K562 (cell line): ENCODE results near the gene ALDH16A1. TPM values are rescaled to one million over a fixed set of nuclear protein-coding genes. Genes with fewer than 3 reads are reported as not detected.

Experiments
- BRD9 ChIP-seq: fragments of 450-650 bp; IDR thresholded peaks from 2 replicates; pipeline ENCODE4 v1.6.1; 2018; ENCODE audit warnings: low read depth; ENCODE audit not compliant: partially characterized antibody
- EP300 ChIP-seq: IDR thresholded peaks from 2 replicates; pipeline ENCODE4 v1.6.1; 2012; ENCODE audit warnings: low read length, improper control_type of control experiment
- ESRRA ChIP-seq: fragments of 450-650 bp; IDR thresholded peaks from 2 replicates; pipeline ENCODE4 v1.6.1; 2014; ENCODE audit warnings: low read depth, mild to moderate bottlenecking, moderate library complexity, borderline replicate concordance
- FOXP1 ChIP-seq: sonication (generic); formaldehyde crosslinking; IDR thresholded peaks from 2 replicates; pipeline ENCODE4 v1.8.0; 2022; ENCODE audit warnings: mild to moderate bottlenecking, missing genetic modification reagents
- GATA2 ChIP-seq: sonication (generic); formaldehyde crosslinking; IDR thresholded peaks from 2 replicates; pipeline ENCODE4 v1.4.0; 2020; ENCODE audit warnings: mild to moderate bottlenecking, missing genetic modification reagents
- HCFC1 ChIP-seq: IDR thresholded peaks from 2 replicates; pipeline ENCODE4 v1.6.1; 2012; ENCODE audit warnings: low read depth, low read length, improper control_type of control experiment
- HIVEP1 ChIP-seq: fragments of 250-450 bp; sonication (Bioruptor Pico); IDR thresholded peaks from 2 replicates; pipeline ENCODE4 v1.4.0; 2020; ENCODE audit warnings: mild to moderate bottlenecking
- KLF13 ChIP-seq: fragments of 450-650 bp; IDR thresholded peaks from 2 replicates; pipeline ENCODE4 v1.6.1; 2016; ENCODE audit warnings: missing genetic modification characterization, low read depth, mild to moderate bottlenecking, missing compliant biosample characterization, moderate library complexity, borderline replicate concordance
- LEF1 ChIP-seq: fragments of 450-650 bp; IDR thresholded peaks from 2 replicates; pipeline ENCODE4 v1.6.1; 2016; ENCODE audit warnings: mild to moderate bottlenecking
- MCM5 ChIP-seq: fragments of 450-650 bp; IDR thresholded peaks from 2 replicates; pipeline ENCODE4 v1.6.1; 2016; ENCODE audit warnings: low read depth
- NFE2 ChIP-seq: IDR thresholded peaks from 2 replicates; pipeline ENCODE4 v1.6.1; 2014; ENCODE audit warnings: antibody characterized with exemption, low read depth
- PHB ChIP-seq: fragments of 250-450 bp; sonication (Bioruptor Pico); IDR thresholded peaks from 2 replicates; pipeline ENCODE4 v1.5.0; 2021
- POLR2A ChIP-seq: fragments of 450-650 bp; conservative IDR thresholded peaks from 2 replicates; pipeline ENCODE4 v1.6.1; 2016
- RAD21 ChIP-seq, 2 experiments: fragments of 250-450 bp in 1 of 2; fragments of 450-650 bp in 1 of 2; sonication (Bioruptor Pico) in 1 of 2; formaldehyde crosslinking in 1 of 2; IDR thresholded peaks in 1 of 2; conservative IDR thresholded peaks in 1 of 2; 2 replicates each; pipeline versions ENCODE4 v1.4.0 to v1.8.0; 2020 to 2022; ENCODE audit warnings: mild to moderate bottlenecking in 2 of 2, moderate library complexity in 1 of 2
- SAP30 ChIP-seq: fragments of 200-600 bp; sonication (generic); IDR thresholded peaks from 2 replicates; pipeline ENCODE4 v1.6.1; 2012; ENCODE audit warnings: borderline replicate concordance, low read depth, mild to moderate bottlenecking, moderate library complexity, low read length, control low read depth, inconsistent platforms; ENCODE audit not compliant: insufficient read depth, poor library complexity, severe bottlenecking
- THAP12 ChIP-seq: fragments of 250-450 bp; sonication (Bioruptor Pico); IDR thresholded peaks from 2 replicates; pipeline ENCODE4 v1.9.0; 2021; ENCODE audit warnings: mild to moderate bottlenecking, inconsistent platforms
- WHSC1 ChIP-seq: IDR thresholded peaks from one replicate; pipeline ENCODE4 v1.6.1; 2012; ENCODE audit warnings: low read length, control low read depth, inconsistent platforms
- ZFP1 ChIP-seq: fragments of 450-650 bp; formaldehyde crosslinking; IDR thresholded peaks from 2 replicates; pipeline ENCODE4 v1.4.0; 2020; ENCODE audit warnings: mild to moderate bottlenecking, mixed read lengths
- ZFPM2 ChIP-seq: fragments of 250-450 bp; sonication (Bioruptor Pico); IDR thresholded peaks from 2 replicates; pipeline ENCODE4 v1.5.1; 2022; ENCODE audit warnings: mild to moderate bottlenecking
- ZNF12 ChIP-seq: sonication (generic); formaldehyde crosslinking; IDR thresholded peaks from 2 replicates; pipeline ENCODE4 v1.4.0; 2020; ENCODE audit warnings: mild to moderate bottlenecking, missing genetic modification reagents
- ZNF143 ChIP-seq: sonication (generic); formaldehyde crosslinking; IDR thresholded peaks from 2 replicates; pipeline ENCODE4 v1.9.0; 2022; ENCODE audit warnings: mild to moderate bottlenecking, missing genetic modification reagents
- polyA plus RNA-seq, 8 experiments: library from polyadenylated mRNA; depleted of rRNA in 4 of 8; stranded (reverse) in 5 of 8; unstranded in 3 of 8; fragments of >200 nt; fragmentation: Nextera tagmentation in 2 of 8; fragmentation: Illumina TruSeq in 1 of 8; extraction: Ambion mirVana in 2 of 8; extraction: Trizol in 1 of 8; gene quantifications; 2 replicates each; pipeline versions ENCODE4 v1.2.1 to v1.2.3, GENCODE V29; 2011 to 2014; ENCODE audit warnings: inconsistent platforms in 1 of 8, missing spikeins in 1 of 8
- total RNA-seq, 7 experiments: library from RNA; depleted of rRNA in 6 of 7; stranded (reverse); fragments of >200 nt in 6 of 7; fragmentation: Illumina TruSeq in 2 of 7; extraction: Trizol in 2 of 7; gene quantifications; 2 replicates each; pipeline versions ENCODE4 v1.2.1 to v1.2.3, GENCODE V29; 2011 to 2021; ENCODE audit warnings: low replicate concordance in 1 of 7
- TF ChIP-seq, protein P1 (sequence below): fragments of 450-650 bp; IDR thresholded peaks from 2 replicates; pipeline ENCODE4 v1.7.0; 2016; ENCODE audit warnings: borderline replicate concordance
- TF ChIP-seq, protein P2 (sequence below), 3 experiments: IDR thresholded peaks in 2 of 3; conservative IDR thresholded peaks in 1 of 3; 2 replicates each; pipeline ENCODE4 v1.5.1; 2011 to 2012; ENCODE audit warnings: low read length in 3 of 3, mild to moderate bottlenecking in 3 of 3, control low read depth in 2 of 3, improper control_type of control experiment in 1 of 3, inconsistent platforms in 1 of 3, low read depth in 1 of 3, mixed read lengths in 1 of 3, moderate library complexity in 1 of 3; ENCODE audit not compliant: insufficient read depth in 2 of 3

Gene ALDH16A1
- total and polyA plus RNA-seq, 9 of the 15 experiments (the other 6 are each of a cell fraction or from before 2014, with no cell fraction given), result 2.2 to 52.2 (median 7.6) TPM

DNA sequence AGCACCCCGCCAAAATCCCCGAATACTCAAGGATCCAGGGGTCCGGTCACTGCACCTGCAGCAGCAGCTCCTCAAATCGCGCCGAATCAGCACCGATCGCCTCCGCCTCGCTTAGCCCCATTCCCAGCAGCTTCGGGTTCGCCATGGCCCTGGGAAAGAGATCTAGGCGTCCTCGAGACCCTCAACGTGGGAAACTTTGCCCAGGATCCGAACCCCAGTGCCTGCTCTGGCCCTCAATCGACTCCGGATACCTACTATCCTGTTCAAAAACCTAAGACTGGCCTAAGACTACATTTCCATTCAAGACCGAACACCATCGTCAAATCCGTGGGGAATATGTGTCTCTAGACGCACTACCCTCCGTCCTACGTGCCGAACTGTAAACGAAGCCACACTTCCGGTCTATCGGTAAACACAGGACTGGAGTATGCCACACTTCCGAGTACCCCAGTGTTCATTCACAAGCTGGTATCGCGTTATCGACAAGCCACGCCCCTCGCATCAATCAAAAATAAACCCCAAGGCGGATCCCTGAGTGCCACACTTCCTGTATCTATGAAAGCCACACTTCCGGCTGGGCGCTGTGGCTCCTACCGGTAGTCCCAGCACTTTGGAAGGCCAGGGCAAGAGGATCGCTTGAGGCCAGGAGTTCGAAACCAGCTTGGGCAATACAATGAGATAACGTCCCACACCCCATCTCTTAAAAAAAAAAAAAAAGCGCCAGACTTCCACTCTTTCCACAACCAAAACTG lies 1.4 kb upstream of the ALDH16A1 start, which contains the start of gene PIH1D1 (continued):
- TF ChIP-seq, protein P1, sequence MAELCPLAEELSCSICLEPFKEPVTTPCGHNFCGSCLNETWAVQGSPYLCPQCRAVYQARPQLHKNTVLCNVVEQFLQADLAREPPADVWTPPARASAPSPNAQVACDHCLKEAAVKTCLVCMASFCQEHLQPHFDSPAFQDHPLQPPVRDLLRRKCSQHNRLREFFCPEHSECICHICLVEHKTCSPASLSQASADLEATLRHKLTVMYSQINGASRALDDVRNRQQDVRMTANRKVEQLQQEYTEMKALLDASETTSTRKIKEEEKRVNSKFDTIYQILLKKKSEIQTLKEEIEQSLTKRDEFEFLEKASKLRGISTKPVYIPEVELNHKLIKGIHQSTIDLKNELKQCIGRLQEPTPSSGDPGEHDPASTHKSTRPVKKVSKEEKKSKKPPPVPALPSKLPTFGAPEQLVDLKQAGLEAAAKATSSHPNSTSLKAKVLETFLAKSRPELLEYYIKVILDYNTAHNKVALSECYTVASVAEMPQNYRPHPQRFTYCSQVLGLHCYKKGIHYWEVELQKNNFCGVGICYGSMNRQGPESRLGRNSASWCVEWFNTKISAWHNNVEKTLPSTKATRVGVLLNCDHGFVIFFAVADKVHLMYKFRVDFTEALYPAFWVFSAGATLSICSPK, result 0 out of 2 replicates have a peak, but pooled peaks have one; percentile 39
- TF ChIP-seq ZNF143 (CRISPR knock-in tag) (peak; percentile 71; the same call in 1 of the 2 replicates), THAP12 (CRISPR knock-in tag) (peak; percentile 66; the same call in 1 of the 2 replicates), PHB (CRISPR knock-in tag) (no peak), LEF1 (no peak), BRD9 (no peak), ESRRA (no peak; the same call in 1 of the 2 replicates), ZFPM2 (CRISPR knock-in tag) (no peak), HIVEP1 (no peak), HCFC1 (peak; percentile 87), SAP30 (no peak), ZNF12 (no peak), FOXP1 (peak; percentile 54; the same call in 1 of the 2 replicates), GATA2 (CRISPR knock-in tag) (peak; percentile 54), WHSC1 (no peak), ZFP1 (no peak), KLF13 (no peak), POLR2A (peak; percentile 87), MCM5 (no peak), EP300 (0 out of 2 replicates have a peak, but pooled peaks have one; percentile 19), NFE2 (no peak), RAD21 (CRISPR knock-in tag; conservative IDR thresholded peaks at IDR 0.05 in 1 of 2, IDR thresholded peaks at IDR 0.05 in 1 of 2) (no peak)
- TF ChIP-seq, protein P2, sequence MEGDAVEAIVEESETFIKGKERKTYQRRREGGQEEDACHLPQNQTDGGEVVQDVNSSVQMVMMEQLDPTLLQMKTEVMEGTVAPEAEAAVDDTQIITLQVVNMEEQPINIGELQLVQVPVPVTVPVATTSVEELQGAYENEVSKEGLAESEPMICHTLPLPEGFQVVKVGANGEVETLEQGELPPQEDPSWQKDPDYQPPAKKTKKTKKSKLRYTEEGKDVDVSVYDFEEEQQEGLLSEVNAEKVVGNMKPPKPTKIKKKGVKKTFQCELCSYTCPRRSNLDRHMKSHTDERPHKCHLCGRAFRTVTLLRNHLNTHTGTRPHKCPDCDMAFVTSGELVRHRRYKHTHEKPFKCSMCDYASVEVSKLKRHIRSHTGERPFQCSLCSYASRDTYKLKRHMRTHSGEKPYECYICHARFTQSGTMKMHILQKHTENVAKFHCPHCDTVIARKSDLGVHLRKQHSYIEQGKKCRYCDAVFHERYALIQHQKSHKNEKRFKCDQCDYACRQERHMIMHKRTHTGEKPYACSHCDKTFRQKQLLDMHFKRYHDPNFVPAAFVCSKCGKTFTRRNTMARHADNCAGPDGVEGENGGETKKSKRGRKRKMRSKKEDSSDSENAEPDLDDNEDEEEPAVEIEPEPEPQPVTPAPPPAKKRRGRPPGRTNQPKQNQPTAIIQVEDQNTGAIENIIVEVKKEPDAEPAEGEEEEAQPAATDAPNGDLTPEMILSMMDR (IDR thresholded peaks at IDR 0.05 in 2 of 3, conservative IDR thresholded peaks at IDR 0.05 in 1 of 3; ENCODE audit: insufficient read depth in 2 of 3, low read depth in 1 of 3, low read length in 3 of 3), result peak in 1 of 3 experiments; percentile 34; a peak in 2 of 6 replicates
